Thymus (tissue), 14 donors: Measurements from ENCODE around the gene ID1. TPM values are rescaled to one million over a fixed set of nuclear protein-coding genes. Genes with fewer than 3 reads are reported as not detected.

ENCODE experiments used
- DNase-seq, 9 donors: peaks; one replicate each; pipeline ENCODE4 v3.0.0-alpha.2; 2013; ENCODE audit warnings: low spot score in 9 of 9, low read depth in 6 of 9, missing footprints in 1 of 9
- H3K27ac ChIP-seq, 2 donors: one replicate each; pipeline ENCODE4 v1.5.1; 2013; ENCODE audit warnings: control low read depth in 1 of 2, low read depth in 1 of 2, low read length in 1 of 2, mild to moderate bottlenecking in 1 of 2, moderate library complexity in 1 of 2
- H3K27me3 ChIP-seq, 2 donors: one replicate each; pipeline ENCODE4 v1.5.1; 2013; ENCODE audit warnings: low read length in 1 of 2; ENCODE audit not compliant: control insufficient read depth in 2 of 2, insufficient read depth in 1 of 2
- H3K36me3 ChIP-seq, 2 donors: one replicate each; pipeline ENCODE4 v1.5.1; 2013; ENCODE audit warnings: low read length in 1 of 2, mild to moderate bottlenecking in 1 of 2, moderate library complexity in 1 of 2; ENCODE audit not compliant: control insufficient read depth in 2 of 2, insufficient read depth in 2 of 2
- H3K4me1 ChIP-seq, 2 donors: one replicate each; pipeline ENCODE4 v1.5.1; 2013; ENCODE audit warnings: low read length in 2 of 2; ENCODE audit not compliant: control insufficient read depth in 2 of 2, insufficient read depth in 2 of 2
- H3K4me3 ChIP-seq, 2 donors: one replicate each; pipeline ENCODE4 v1.5.1; 2013; ENCODE audit warnings: low read length in 2 of 2, control low read depth in 1 of 2, mild to moderate bottlenecking in 1 of 2
- H3K9me3 ChIP-seq, 2 donors: one replicate each; pipeline ENCODE4 v1.5.1; 2013; ENCODE audit warnings: low read length in 1 of 2, mild to moderate bottlenecking in 1 of 2; ENCODE audit not compliant: control insufficient read depth in 2 of 2, insufficient read depth in 1 of 2
- whole genome bisulfite sequencing: extraction: QIAGEN DNeasy Blood & Tissue Kit; methylation state at CpG from one replicate; pipeline ENCODE4 v1.1.7; 2013; 5-methylcytosine and 5-hydroxymethylcytosine counted together
- long read RNA-seq, 10 donors: transcript quantifications; one replicate each; lab custom pipeline, GENCODE V29; 2026
- polyA plus RNA-seq: library from polyadenylated mRNA; stranded (reverse); fragments of 200-250 nt; gene quantifications from one replicate; pipeline ENCODE4 v1.2.3, GENCODE V29; 2013
- total RNA-seq: library from RNA; stranded (reverse); fragments of 120-200 nt; gene quantifications from one replicate; pipeline ENCODE4 v1.2.4, GENCODE V29; 2013
- donor health status: healthy.

ID1 gene
- total RNA-seq (39.4 TPM), polyA plus RNA-seq (138 TPM)
- long read RNA-seq, donor 1, partial matches to known transcripts: 0 of 8 reads
- long read RNA-seq, donor 1, other reads (novel, unspliced or antisense): 0 of 8 reads
- long read RNA-seq, donor 2, transcript ID1-201 (1 exons, 1,233 nt): minor isoform, 17 of 39 reads
- long read RNA-seq, donor 2, transcript ID1-202 (2 exons, 994 nt): major isoform, 22 of 39 reads
- long read RNA-seq, donor 2, partial matches to known transcripts: 0 of 39 reads
- long read RNA-seq, donor 2, other reads (novel, unspliced or antisense): 0 of 39 reads
- long read RNA-seq, donor 3, transcript ID1-201 (1 exons, 1,233 nt): major isoform, 53 of 85 reads
- long read RNA-seq, donor 3, transcript ID1-202 (2 exons, 994 nt): minor isoform, 32 of 85 reads
- long read RNA-seq, donor 3, partial matches to known transcripts: 0 of 85 reads
- long read RNA-seq, donor 3, other reads (novel, unspliced or antisense): 0 of 85 reads
- long read RNA-seq, donor 4, transcript ID1-202 (2 exons, 994 nt): minor isoform, 12 of 33 reads
- long read RNA-seq, donor 4, transcript ID1-201 (1 exons, 1,233 nt): major isoform, 21 of 33 reads
- long read RNA-seq, donor 4, partial matches to known transcripts: 0 of 33 reads
- long read RNA-seq, donor 4, other reads (novel, unspliced or antisense): 0 of 33 reads
- long read RNA-seq, donor 5, transcript ID1-201 (1 exons, 1,233 nt): major isoform, 100 of 142 reads
- long read RNA-seq, donor 5, transcript ID1-202 (2 exons, 994 nt): minor isoform, 42 of 142 reads
- long read RNA-seq, donor 5, partial matches to known transcripts: 0 of 142 reads
- long read RNA-seq, donor 5, other reads (novel, unspliced or antisense): 0 of 142 reads
- long read RNA-seq, donor 6, transcript ID1-201 (1 exons, 1,233 nt): minor isoform, 5 of 24 reads
- long read RNA-seq, donor 6, transcript ID1-202 (2 exons, 994 nt): major isoform, 19 of 24 reads
- long read RNA-seq, donor 6, partial matches to known transcripts: 0 of 24 reads
- long read RNA-seq, donor 6, other reads (novel, unspliced or antisense): 0 of 24 reads
- long read RNA-seq, donor 7, transcript ID1-202 (2 exons, 994 nt): minor isoform, 9 of 34 reads
- long read RNA-seq, donor 7, transcript ID1-201 (1 exons, 1,233 nt): major isoform, 25 of 34 reads
- long read RNA-seq, donor 7, partial matches to known transcripts: 0 of 34 reads
- long read RNA-seq, donor 7, other reads (novel, unspliced or antisense): 0 of 34 reads
- long read RNA-seq, donor 8, transcript ID1-201 (1 exons, 1,233 nt): minor isoform, 7 of 22 reads
- long read RNA-seq, donor 8, transcript ID1-202 (2 exons, 994 nt): major isoform, 15 of 22 reads
- long read RNA-seq, donor 8, partial matches to known transcripts: 0 of 22 reads
- long read RNA-seq, donor 8, other reads (novel, unspliced or antisense): 0 of 22 reads
- long read RNA-seq, donor 9, transcript ID1-201 (1 exons, 1,233 nt): major isoform, 9 of 18 reads
- long read RNA-seq, donor 9, transcript ID1-202 (2 exons, 994 nt): major isoform, 9 of 18 reads
- long read RNA-seq, donor 9, partial matches to known transcripts: 0 of 18 reads
- long read RNA-seq, donor 9, other reads (novel, unspliced or antisense): 0 of 18 reads
- long read RNA-seq, donor 10, transcript ID1-202 (2 exons, 994 nt): minor isoform, 9 of 22 reads
- long read RNA-seq, donor 10, transcript ID1-201 (1 exons, 1,233 nt): major isoform, 13 of 22 reads
- long read RNA-seq, donor 10, partial matches to known transcripts: 0 of 22 reads
- long read RNA-seq, donor 10, other reads (novel, unspliced or antisense): 0 of 22 reads

GRCh38 chr20:31605031-31605901 lies at the start of gene ID1:
Gene ID1, plus strand, starts transcription at chr20:31605289. Its CDS starts 99 bp downstream, at chr20:31605388.
- under 1% methylated on average over 74 of the region's 74 CpGs for WGBS
- H3K9me3 ChIP-seq: peaks cover 0 to 3% of the 10 kb centered on the region in 2 donors
- H3K27me3 ChIP-seq: peaks cover 25 to 60% of the 10 kb centered on the region in 2 donors
- H3K4me3 ChIP-seq: peak within 1 kb of the TSS; percentile 57 to 67
- peaks cover 17 to 65% of the 10 kb centered on the region in 2 donors for H3K4me1 ChIP-seq
- peaks cover 0 to 2% of the 10 kb centered on the region in 2 donors for H3K36me3 ChIP-seq
- peak; percentile 81 to 97 (median 90) for DNase-seq
- H3K27ac ChIP-seq: peak within 1 kb of the TSS; percentile 26 to 67

GRCh38 chr20:31559704-31560093 lies 45.4 kb upstream of the ID1 start:
- peaks cover 0 to 6% of the 10 kb centered on the region in 2 donors for H3K4me1 ChIP-seq
- 74% methylated on average over 2 of the region's 2 CpGs for WGBS
- DNase-seq: no peak
- H3K36me3 ChIP-seq: peaks cover 22 to 58% of the 10 kb centered on the region in 2 donors
- H3K4me3 ChIP-seq: no peak overlapping the region
- no peaks in the 10 kb centered on the region for H3K9me3 ChIP-seq
- no peak overlapping the region for H3K27ac ChIP-seq
- H3K27me3 ChIP-seq: no peaks in the 10 kb centered on the region

GRCh38 chr20:31560094-31560745 lies 44.9 kb upstream of the ID1 start:
- H3K36me3 ChIP-seq: peaks cover 18 to 53% of the 10 kb centered on the region in 2 donors

GRCh38 chr20:31560746-31561598 lies 44.1 kb upstream of the ID1 start:
- Histone ChIP-seq H3K27me3 (no peaks in the 10 kb centered on the region), H3K27ac (no peak overlapping the region), H3K4me1 (peaks cover 0 to 13% of the 10 kb centered on the region in 2 donors), H3K4me3 (no peak overlapping the region), H3K36me3 (peaks cover 15 to 56% of the 10 kb centered on the region in 2 donors), H3K9me3 (no peaks in the 10 kb centered on the region)
- no peak for DNase-seq
- 97% methylated on average over 7 of the region's 7 CpGs for WGBS

More at GRCh38 chr20:31560094-31560745, 44.9 kb upstream of the ID1 start:
- DNase-seq: peak in 6 of 9 donors; percentile 64 to 87 (median 72)
- peak overlapping the region in 1 of 2 donors; percentile 40 for H3K27ac ChIP-seq
- peaks cover 0 to 6% of the 10 kb centered on the region in 2 donors for H3K4me1 ChIP-seq
- no peak overlapping the region for H3K4me3 ChIP-seq
- no peaks in the 10 kb centered on the region for H3K27me3 ChIP-seq
- 20% methylated on average over 6 of the region's 6 CpGs for WGBS
- no peaks in the 10 kb centered on the region for H3K9me3 ChIP-seq

- H3K36me3 ChIP-seq: peaks cover 18 to 58% of the 10 kb centered on the region in 2 donors
- WGBS: 98% methylated on average over 1 of the region's 1 CpG
Observed at GRCh38 chr20:31562241-31562640, 42.8 kb upstream of the ID1 start.

GRCh38 chr20:31564284-31564683 lies 40.8 kb upstream of the ID1 start:
- no peak overlapping the region for H3K27ac ChIP-seq
- 97% methylated on average over 6 of the region's 6 CpGs for WGBS
- no peak overlapping the region for H3K4me3 ChIP-seq
- no peaks in the 10 kb centered on the region for H3K9me3 ChIP-seq
- no peaks in the 10 kb centered on the region for H3K27me3 ChIP-seq
- H3K36me3 ChIP-seq: peaks cover 28 to 66% of the 10 kb centered on the region in 2 donors
- H3K4me1 ChIP-seq: peaks cover 9 to 46% of the 10 kb centered on the region in 2 donors
- DNase-seq: no peak

More at GRCh38 chr20:31562241-31562640, 42.8 kb upstream of the ID1 start:
- DNase-seq: no peak
- H3K4me3 ChIP-seq: no peak overlapping the region
- no peak overlapping the region for H3K27ac ChIP-seq
- H3K27me3 ChIP-seq: no peaks in the 10 kb centered on the region
- H3K4me1 ChIP-seq: peaks cover 4 to 26% of the 10 kb centered on the region in 2 donors
- no peaks in the 10 kb centered on the region for H3K9me3 ChIP-seq
